GM23248 (cell line): Measurements from ENCODE around the gene CHN2. TPM values are rescaled to one million over a fixed set of nuclear protein-coding genes. Genes with fewer than 3 reads are reported as not detected.

Experiments
- DNase-seq: peaks from one replicate; pipeline ENCODE4 v3.0.0-alpha.2; 2015
- H2AFZ ChIP-seq: fragments of 200-600 bp; sonication (generic); 2 replicates; pipeline ENCODE4 v1.6.1; 2016; ENCODE audit warnings: antibody characterized with exemption
- H3F3A ChIP-seq: fragments of 200-600 bp; sonication (generic); 2 replicates; pipeline ENCODE4 v1.6.1; 2016; ENCODE audit warnings: mild to moderate bottlenecking, antibody characterized with exemption, mixed run types; ENCODE audit not compliant: insufficient read depth
- H3K27ac ChIP-seq: fragments of 200-600 bp; sonication (generic); 2 replicates; pipeline ENCODE4 v1.5.1; 2016; ENCODE audit warnings: mild to moderate bottlenecking
- H3K27me3 ChIP-seq: fragments of 200-600 bp; sonication (generic); replicated peaks from 2 replicates; pipeline ENCODE4 v1.6.1; 2016; ENCODE audit warnings: mild to moderate bottlenecking; ENCODE audit not compliant: insufficient read depth
- H3K36me3 ChIP-seq: fragments of 200-600 bp; sonication (generic); 2 replicates; pipeline ENCODE4 v1.6.1; 2016; ENCODE audit warnings: low read depth, mild to moderate bottlenecking
- H3K4me1 ChIP-seq: fragments of 200-600 bp; sonication (generic); 2 replicates; pipeline ENCODE4 v1.6.1; 2016; ENCODE audit warnings: mild to moderate bottlenecking; ENCODE audit not compliant: insufficient read depth
- H3K4me2 ChIP-seq: fragments of 200-600 bp; sonication (generic); one replicate; pipeline ENCODE4 v1.6.1; 2016; ENCODE audit warnings: mild to moderate bottlenecking; ENCODE audit not compliant: unreplicated experiment
- H3K4me3 ChIP-seq: fragments of 200-600 bp; sonication (generic); 2 replicates; pipeline ENCODE4 v1.5.1; 2016; ENCODE audit warnings: mild to moderate bottlenecking
- H3K79me2 ChIP-seq: fragments of 200-600 bp; sonication (generic); 2 replicates; pipeline ENCODE4 v1.6.1; 2016; ENCODE audit warnings: mild to moderate bottlenecking; ENCODE audit not compliant: insufficient read depth
- H3K9ac ChIP-seq: fragments of 200-600 bp; sonication (generic); 2 replicates; pipeline ENCODE4 v1.6.1; 2016; ENCODE audit warnings: mild to moderate bottlenecking
- H3K9me2 ChIP-seq: fragments of 200-600 bp; sonication (generic); 2 replicates; pipeline ENCODE4 v1.6.1; 2016; ENCODE audit warnings: mixed run types, mild to moderate bottlenecking, moderate library complexity; ENCODE audit not compliant: insufficient read depth
- H3K9me3 ChIP-seq: fragments of 200-600 bp; sonication (generic); one replicate; pipeline ENCODE4 v1.6.1; 2017; ENCODE audit warnings: low read depth
- H4K20me1 ChIP-seq: fragments of 200-600 bp; sonication (generic); 2 replicates; pipeline ENCODE4 v1.6.0; 2016; ENCODE audit not compliant: insufficient read depth
- EZH2 ChIP-seq: fragments of 200-600 bp; sonication (generic); IDR thresholded peaks from 2 replicates; pipeline ENCODE4 v1.6.1; 2018; ENCODE audit warnings: antibody characterized with exemption, mild to moderate bottlenecking; ENCODE audit not compliant: insufficient read depth, poor library complexity, severe bottlenecking
- EZH2phosphoT487 ChIP-seq: fragments of 200-600 bp; sonication (generic); IDR thresholded peaks from 2 replicates; pipeline ENCODE4 v1.6.1; 2018; ENCODE audit warnings: antibody characterized with exemption, moderate library complexity, mild to moderate bottlenecking, low read depth; ENCODE audit not compliant: insufficient read depth
- WGBS, 2 experiments: methylation state at CpG; one replicate each; pipeline ENCODE4 v1.1.6; 2015 to 2017; ENCODE audit warnings: low lambda C conversion rate in 2 of 2, low coverage in 1 of 2; ENCODE audit errors: missing lambda C conversion rate in 2 of 2; 5-methylcytosine and 5-hydroxymethylcytosine counted together
- in situ Hi-C: fragments of 300-500 bp; cut with MboI; formaldehyde crosslinking; loops from 2 replicates; pipeline ENCODE4 v1.15.0; 2020
- polyA plus RNA-seq: library from polyadenylated mRNA; unstranded; fragments of >200 nt; fragmentation: Nextera tagmentation; extraction: Ambion mirVana; gene quantifications from 2 replicates; pipeline ENCODE4 v1.2.1, GENCODE V29; 2016
- total RNA-seq: library from RNA; depleted of rRNA; stranded (reverse); fragments of >200 nt; shearing (Covaris generic); gene quantifications from 2 replicates; pipeline ENCODE4 v1.2.3, GENCODE V29; 2014

CHN2 gene
- total and polyA plus RNA-seq, 2 experiments from 2014 or later = 1.5 to 2.3 TPM

DNA sequence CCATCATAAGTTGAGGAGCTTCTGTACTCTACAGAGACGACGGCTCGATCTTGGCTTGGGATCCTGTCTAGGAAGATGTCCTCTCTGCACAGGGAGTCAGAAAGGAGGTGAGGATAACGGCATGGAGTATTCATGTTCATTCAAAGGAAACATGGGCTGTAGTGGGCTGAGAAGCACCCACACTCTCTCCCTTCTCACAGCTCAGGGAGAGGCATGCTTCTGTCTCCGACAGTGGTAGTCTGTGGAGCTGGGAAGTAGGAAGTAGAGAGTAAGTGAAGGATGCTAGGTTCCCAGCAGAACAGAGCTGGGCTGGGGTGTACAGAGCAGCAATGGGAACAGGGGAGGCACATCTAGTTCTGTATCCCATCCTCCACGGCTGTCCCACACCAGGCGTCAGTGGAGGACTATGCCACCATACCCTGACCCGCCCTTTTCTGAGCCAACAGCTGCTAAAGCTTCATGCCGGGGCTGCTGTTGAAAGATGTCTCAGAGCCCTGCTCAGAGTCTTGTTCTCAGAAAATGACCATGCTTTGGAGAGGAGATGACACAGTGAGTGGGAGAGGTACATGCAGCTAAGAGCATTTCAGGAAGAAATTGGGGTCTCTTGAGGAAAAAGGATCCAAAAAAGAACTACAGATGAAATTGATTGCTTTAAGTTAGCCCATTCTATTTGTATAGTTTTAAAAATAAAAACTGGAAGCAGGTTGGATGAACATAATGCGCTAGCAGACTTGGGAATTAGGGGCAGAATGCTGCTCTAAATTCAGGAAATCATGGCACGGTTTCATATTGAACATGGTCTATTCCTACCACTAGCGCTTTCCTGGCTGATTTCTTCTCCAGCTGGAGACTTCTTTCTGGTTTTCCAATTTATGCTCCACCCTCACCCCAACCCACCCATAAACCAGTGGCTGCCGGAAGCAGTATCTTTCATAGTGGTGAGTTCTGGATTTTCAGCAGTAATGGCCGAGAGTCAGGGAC lies 138.6 kb downstream of the CHN2 start:
- H3K4me2 ChIP-seq = no peak overlapping the region
- TF ChIP-seq EZH2phosphoT487 (no peak), EZH2 (no peak)
- in situ Hi-C loops = no loop called here
- H2AFZ ChIP-seq = no peak overlapping the region
- no peak overlapping the region for H3K9ac ChIP-seq
- no peak for DNase-seq
- H3K27me3 ChIP-seq = no peaks in the 10 kb centered on the region
- 84 to 88% methylated on average over 14 of the region's 14 CpGs for WGBS, 2 experiments
- H3F3A ChIP-seq = peaks cover 11% of the 10 kb centered on the region; the same call in 1 of the 2 replicates
- H3K9me2 ChIP-seq = no peaks in the 10 kb centered on the region
- no peaks in the 10 kb centered on the region for H3K79me2 ChIP-seq
- peaks cover 17% of the 10 kb centered on the region for H3K4me1 ChIP-seq
- no peaks in the 10 kb centered on the region for H4K20me1 ChIP-seq
- no peak overlapping the region for H3K4me3 ChIP-seq
- H3K36me3 ChIP-seq = no peaks in the 10 kb centered on the region
- H3K9me3 ChIP-seq = no peaks in the 10 kb centered on the region
- H3K27ac ChIP-seq = no peak overlapping the region

DNA sequence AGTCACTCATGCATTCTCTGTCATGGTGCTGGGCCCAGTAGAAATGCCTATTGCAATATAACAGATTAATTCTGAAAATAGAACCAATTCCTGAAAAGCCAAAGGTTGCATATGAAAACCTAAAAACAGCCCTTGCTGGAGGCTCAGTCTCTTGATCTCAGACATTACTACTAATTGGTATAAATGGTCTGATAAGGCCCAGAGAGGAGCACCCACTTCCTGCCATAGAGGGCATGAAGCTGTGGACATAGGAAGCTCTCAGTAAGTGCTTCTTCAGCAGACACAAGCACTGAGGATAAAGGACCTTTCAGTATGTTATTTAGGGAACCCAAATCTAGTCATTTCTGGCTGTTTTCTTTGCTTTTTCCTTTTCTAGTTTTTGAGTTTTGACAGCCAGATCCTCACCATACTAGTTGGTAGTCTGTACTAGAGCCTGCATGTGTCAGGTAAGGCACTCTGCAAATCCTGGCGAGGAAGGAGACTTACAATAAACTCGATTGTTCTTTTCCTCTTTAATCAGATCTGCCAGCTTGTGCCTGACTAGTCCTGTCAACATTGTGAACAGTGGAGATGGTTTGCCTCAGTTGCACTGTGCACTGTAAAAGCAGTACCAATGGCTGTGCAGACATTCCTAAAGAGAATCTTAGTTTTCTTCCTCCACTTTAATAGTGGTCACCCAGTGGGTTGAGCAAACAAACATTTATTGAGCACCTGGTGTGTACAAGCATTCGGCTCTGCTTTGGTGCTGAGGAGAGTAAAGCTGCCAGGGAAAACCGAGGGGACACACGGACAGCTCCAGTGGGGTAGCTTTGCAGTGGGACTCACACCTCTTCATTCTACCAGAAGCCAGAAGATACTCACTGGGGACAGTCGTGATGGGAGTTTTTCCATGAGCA lies 140.9 kb downstream of the CHN2 start:
- 87 to 92% methylated on average over 6 of the region's 6 CpGs for WGBS, 2 experiments
- 0 out of 2 replicates have a peak, but pooled peaks cover 6% of the 10 kb centered on the region for H3K27me3 ChIP-seq
- H3K4me3 ChIP-seq = no peak overlapping the region
- H3K79me2 ChIP-seq = no peaks in the 10 kb centered on the region
- TF ChIP-seq EZH2 (no peak), EZH2phosphoT487 (no peak)
- H3K4me1 ChIP-seq = no peaks in the 10 kb centered on the region
- no peaks in the 10 kb centered on the region for H3K9me3 ChIP-seq
- no peaks in the 10 kb centered on the region for H3F3A ChIP-seq
- in situ Hi-C loops = no loop called here
- DNase-seq = no peak
- no peaks in the 10 kb centered on the region for H3K9me2 ChIP-seq
- no peak overlapping the region for H3K9ac ChIP-seq
- H4K20me1 ChIP-seq = no peaks in the 10 kb centered on the region
- H3K36me3 ChIP-seq = no peaks in the 10 kb centered on the region
- no peak overlapping the region for H3K27ac ChIP-seq
- H3K4me2 ChIP-seq = no peak overlapping the region
- H2AFZ ChIP-seq = no peak overlapping the region

DNA sequence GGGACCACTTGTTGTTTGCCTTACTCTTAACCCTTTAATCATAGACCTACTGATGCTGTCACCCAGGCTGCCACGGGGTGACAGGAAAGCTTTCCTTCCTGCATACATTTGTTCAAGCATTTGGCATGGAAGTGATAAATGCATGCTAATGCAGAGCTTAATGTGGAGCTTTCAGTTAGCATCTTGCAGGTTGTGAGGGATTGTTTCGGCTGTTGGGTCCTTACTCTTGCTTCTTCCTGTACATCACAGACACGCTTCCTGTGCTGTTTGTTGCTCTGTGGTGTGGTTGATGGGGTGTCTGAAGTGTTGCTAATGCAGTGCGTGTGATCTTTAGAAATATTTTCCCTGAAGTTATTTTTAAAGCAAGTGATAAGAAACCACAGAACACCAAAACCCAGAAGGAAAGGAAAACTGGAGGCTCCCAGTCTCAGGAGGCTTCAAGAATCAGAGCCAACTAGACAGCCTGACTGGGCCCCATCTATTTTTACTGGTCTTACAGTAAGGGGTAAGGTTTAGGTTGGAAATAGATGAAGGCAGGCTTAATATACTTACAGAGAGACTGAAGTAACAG lies 143.1 kb downstream of the CHN2 start:
- Histone ChIP-seq H3K9ac (no peak overlapping the region), H3K36me3 (no peaks in the 10 kb centered on the region), H3K9me3 (no peaks in the 10 kb centered on the region), H3K9me2 (no peaks in the 10 kb centered on the region), H3K27ac (no peak overlapping the region), H3K79me2 (no peaks in the 10 kb centered on the region), H3F3A (peaks cover 6% of the 10 kb centered on the region; the same call in 1 of the 2 replicates), H4K20me1 (no peaks in the 10 kb centered on the region), H3K4me1 (peaks cover 3% of the 10 kb centered on the region; the same call in 1 of the 2 replicates), H3K27me3 (0 out of 2 replicates have a peak, but pooled peaks cover 6% of the 10 kb centered on the region), H3K4me2 (no peak overlapping the region), H2AFZ (no peak overlapping the region), H3K4me3 (no peak overlapping the region)
- TF ChIP-seq EZH2 = no peak
- no peak for TF ChIP-seq EZH2phosphoT487
- in situ Hi-C loops = no loop called here
- no peak for DNase-seq
- 82 to 93% methylated on average over 4 of the region's 4 CpGs for WGBS, 2 experiments

DNA sequence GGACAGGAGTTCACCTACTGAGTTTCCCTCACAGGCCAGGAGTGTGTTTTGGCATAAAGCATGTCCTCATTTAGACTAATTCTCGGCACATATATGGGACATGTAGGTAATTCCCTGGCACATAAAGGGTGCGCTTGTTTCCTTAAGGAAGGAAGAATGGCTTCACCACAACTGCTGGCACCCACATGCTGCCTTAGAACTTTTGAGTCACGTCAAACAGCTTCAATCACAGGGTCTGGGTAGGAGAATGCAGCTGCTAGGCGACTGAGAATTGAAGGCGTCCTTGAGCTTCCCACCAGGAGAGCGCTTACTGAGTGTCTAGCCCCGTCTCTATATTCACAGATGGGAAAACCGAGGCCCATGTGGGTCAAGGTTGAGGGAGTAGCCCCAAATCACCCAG lies 146.1 kb downstream of the CHN2 start:
- Histone ChIP-seq H3K9ac (no peak overlapping the region), H3K9me2 (no peaks in the 10 kb centered on the region), H2AFZ (no peak overlapping the region), H3K36me3 (no peaks in the 10 kb centered on the region), H3K4me1 (peaks cover 11% of the 10 kb centered on the region; the same call in 1 of the 2 replicates), H4K20me1 (no peaks in the 10 kb centered on the region), H3K79me2 (no peaks in the 10 kb centered on the region), H3F3A (peaks cover 16% of the 10 kb centered on the region; the same call in 1 of the 2 replicates), H3K4me2 (no peak overlapping the region), H3K27me3 (0 out of 2 replicates have a peak, but pooled peaks cover 6% of the 10 kb centered on the region), H3K4me3 (no peak overlapping the region), H3K9me3 (no peaks in the 10 kb centered on the region), H3K27ac (no peak overlapping the region)
- TF ChIP-seq EZH2 (no peak), EZH2phosphoT487 (no peak)
- DNase-seq = no peak
- in situ Hi-C loops = no loop called here
- WGBS, 2 experiments = 68 to 75% methylated on average over 8 of the region's 8 CpGs
